ENCODE data around the gene METTL8. TPM values are rescaled to one million over a fixed set of nuclear protein-coding genes. Genes with fewer than 3 reads are reported as not detected.

The METTL8 gene
- total RNA-seq, 1 experiment from 2014 or later, result 55.1 TPM

GRCh38 chr2:171451074-171451473, 17.3 kb upstream of the METTL8 start:
- no TSS peak for BruUV-seq (replicated peaks)
- no peak for TF ChIP-seq CTCF (IDR thresholded peaks at IDR 0.05; ENCODE audit: unreplicated experiment)
- CTCF ChIA-PET, result interaction anchor here (0.7 kb wide), 1 partner anchor 902 kb away, joined by 3 read pairs; no protein-coding TSS in a partner anchor

GRCh38 chr2:171447675-171448074, 13.9 kb upstream of the METTL8 start:
- POLR2A ChIA-PET, result interaction anchor here (0.6 kb wide), 1 partner anchor 519 kb away, joined by 3 read pairs; no protein-coding TSS in a partner anchor
- intact Hi-C loops (cut with micrococcal nuclease), result no loop called here
- no peak for TF ChIP-seq CTCF (IDR thresholded peaks at IDR 0.05; ENCODE audit: unreplicated experiment)
- no peaks in the 10 kb centered on the region for H3K4me1 Mint-ChIP-seq (ENCODE audit: insufficient read depth, unreplicated experiment)
- H3K27ac Mint-ChIP-seq (ENCODE audit: low read depth, unreplicated experiment), result peak overlapping the region; percentile 49
- DNase-seq (ENCODE audit: unreplicated experiment), result peak; percentile 10
- BruUV-seq (replicated peaks), result no TSS peak
- H3K36me3 Mint-ChIP-seq (ENCODE audit: insufficient read depth, unreplicated experiment), result peaks cover 81% of the 10 kb centered on the region
- CTCF ChIA-PET, result interaction anchor here (0.5 to 0.7 kb wide), 2 partner anchors 466 to 856 kb away, joined by 3 to 4 read pairs; no protein-coding TSS in a partner anchor
- H3K9me3 Mint-ChIP-seq (ENCODE audit: unreplicated experiment), result no peaks in the 10 kb centered on the region
- H3K4me3 Mint-ChIP-seq (ENCODE audit: unreplicated experiment), result no peak overlapping the region
- H3K27me3 Mint-ChIP-seq (ENCODE audit: insufficient read depth, unreplicated experiment), result no peaks in the 10 kb centered on the region

More at GRCh38 chr2:171451074-171451473, 17.3 kb upstream of the METTL8 start:
- Mint-ChIP-seq H3K4me1 (ENCODE audit: insufficient read depth, unreplicated experiment) (no peaks in the 10 kb centered on the region), H3K9me3 (ENCODE audit: unreplicated experiment) (no peaks in the 10 kb centered on the region), H3K27ac (ENCODE audit: low read depth, unreplicated experiment) (peak overlapping the region; percentile 9), H3K4me3 (ENCODE audit: unreplicated experiment) (no peak overlapping the region), H3K27me3 (ENCODE audit: insufficient read depth, unreplicated experiment) (no peaks in the 10 kb centered on the region), H3K36me3 (ENCODE audit: insufficient read depth, unreplicated experiment) (peaks cover 83% of the 10 kb centered on the region)
- POLR2A ChIA-PET, result no interaction called here
- no peak for DNase-seq (ENCODE audit: unreplicated experiment)
- intact Hi-C loops (cut with micrococcal nuclease), result no loop called here

GRCh38 chr2:171441470-171441869, 7.7 kb upstream of the METTL8 start:
- intact Hi-C loops (cut with micrococcal nuclease), result no loop called here
- POLR2A ChIA-PET, result interaction anchor here (1.2 to 2.1 kb wide), 3 partner anchors 8 to 110 kb away, joined by 3 to 4 read pairs (median 3); no protein-coding TSS in a partner anchor
- Mint-ChIP-seq H3K27me3 (ENCODE audit: insufficient read depth, unreplicated experiment) (no peaks in the 10 kb centered on the region), H3K4me3 (ENCODE audit: unreplicated experiment) (no peak overlapping the region), H3K36me3 (ENCODE audit: insufficient read depth, unreplicated experiment) (peaks cover 85% of the 10 kb centered on the region), H3K9me3 (ENCODE audit: unreplicated experiment) (no peaks in the 10 kb centered on the region), H3K27ac (ENCODE audit: low read depth, unreplicated experiment) (no peak overlapping the region), H3K4me1 (ENCODE audit: insufficient read depth, unreplicated experiment) (no peaks in the 10 kb centered on the region)
- BruUV-seq (replicated peaks), result no TSS peak
- DNase-seq (ENCODE audit: unreplicated experiment), result no peak
- CTCF ChIA-PET, result no interaction called here
- TF ChIP-seq CTCF (IDR thresholded peaks at IDR 0.05; ENCODE audit: unreplicated experiment), result no peak

- DNase-seq (ENCODE audit: unreplicated experiment), result peak; percentile 64
- Mint-ChIP-seq H3K27ac (ENCODE audit: low read depth, unreplicated experiment) (no peak overlapping the region), H3K9me3 (ENCODE audit: unreplicated experiment) (no peaks in the 10 kb centered on the region), H3K36me3 (ENCODE audit: insufficient read depth, unreplicated experiment) (peaks cover 50% of the 10 kb centered on the region), H3K4me1 (ENCODE audit: insufficient read depth, unreplicated experiment) (peaks cover 17% of the 10 kb centered on the region), H3K27me3 (ENCODE audit: insufficient read depth, unreplicated experiment) (no peaks in the 10 kb centered on the region), H3K4me3 (ENCODE audit: unreplicated experiment) (no peak overlapping the region)
- ChIA-PET POLR2A (interaction anchor here (1.8 to 6.2 kb wide), 3 partner anchors 86 to 506 kb away, joined by 5 to 108 read pairs (median 61); partner anchors contain the start of genes CYBRD1 and TLK1), CTCF (no interaction called here)
- no peak for TF ChIP-seq CTCF (IDR thresholded peaks at IDR 0.05; ENCODE audit: unreplicated experiment)
- BruUV-seq (replicated peaks), result no TSS peak
- intact Hi-C loops (cut with micrococcal nuclease), result no loop called here
Observed at GRCh38 chr2:171436307-171436706, 2.5 kb upstream of the METTL8 start.

Measured in MCF 10A (cell line).